K562 (cell line): ENCODE results near the gene ZNF85. TPM values are rescaled to one million over a fixed set of nuclear protein-coding genes. Genes with fewer than 3 reads are reported as not detected.

ENCODE experiments used
- ATAC-seq: fragments of 200-7000 bp; cut with Tn5 transposase; 3 replicates; pipeline ENCODE4 v1.9.1; 2020; ENCODE audit warnings: moderate library complexity
- BruUV-seq: library from RNA; stranded (reverse); fragments of 400-500 nt; replicated peaks from 2 replicates; lab custom pipeline; 2021; lab: Mats Ljungman, UMichigan
- CTCF ChIA-PET: fragments of 300-600 bp; formaldehyde crosslinking; extraction: SDS; loops from one replicate; lab custom pipeline; 2021; ENCODE audit warnings: low intra/inter-chr PET ratio; lab: Yijun Ruan, JAX
- POLR2A ChIA-PET: fragments of 300-600, 350-650 bp; sonication (Branson Sonifier 250); formaldehyde crosslinking; extraction: SDS; loops from one replicate; lab custom pipeline; 2021; ENCODE audit warnings: antibody characterized with exemption, inconsistent platforms; lab: Yijun Ruan, JAX
- DNase-seq, 4 experiments: peaks; one replicate each; pipeline versions ENCODE4 v3.0.0 to v3.0.0-alpha.2; 2011 to 2018; ENCODE audit warnings: low spot score in 3 of 4, mixed read lengths in 3 of 4; ENCODE audit errors: extremely low read depth in 1 of 4
- FAIRE-seq: peaks from 2 replicates; lab custom pipeline; 2011; peaks lifted over from hg19 to GRCh38; lab: Jason Lieb, UNC
- H2AFZ ChIP-seq: 2 replicates; pipeline ENCODE4 v1.6.0; 2011; ENCODE audit warnings: low read depth, low read length, control low read depth, inconsistent platforms
- H3K27ac ChIP-seq: fragments of 200-600 bp; 3 replicates; pipeline ENCODE4 v1.8.0; 2011; ENCODE audit warnings: low read depth, mild to moderate bottlenecking, control low read depth, inconsistent platforms, low read length, moderate library complexity, mixed read lengths; ENCODE audit errors: extremely low read depth
- H3K27me3 ChIP-seq, 2 experiments: fragments of 300-600 bp in 1 of 2; 2 replicates in 1 of 2; 3 replicates in 1 of 2; pipeline versions ENCODE4 v1.6.0 to v1.8.0; 2011; ENCODE audit warnings: inconsistent platforms in 2 of 2, low read length in 2 of 2, mild to moderate bottlenecking in 1 of 2, mixed read lengths in 1 of 2, moderate library complexity in 1 of 2; ENCODE audit not compliant: control insufficient read depth in 2 of 2, insufficient read depth in 2 of 2
- H3K36me3 ChIP-seq: fragments of 300-600 bp; 3 replicates; pipeline ENCODE4 v1.8.0; 2011; ENCODE audit warnings: mild to moderate bottlenecking, low read length, inconsistent platforms; ENCODE audit not compliant: control insufficient read depth, insufficient read depth
- H3K4me1 ChIP-seq, 2 experiments: fragments of 200-600 bp in 1 of 2; replicated peaks in 1 of 2; 2 replicates in 1 of 2; 3 replicates in 1 of 2; pipeline versions ENCODE4 v1.5.1 to v1.8.0; 2011; ENCODE audit warnings: inconsistent platforms in 2 of 2, low read length in 2 of 2, mild to moderate bottlenecking in 1 of 2, mixed read lengths in 1 of 2, moderate library complexity in 1 of 2; ENCODE audit not compliant: control insufficient read depth in 2 of 2, insufficient read depth in 2 of 2
- H3K4me2 ChIP-seq: 2 replicates; pipeline ENCODE4 v1.6.1; 2011; ENCODE audit warnings: low read length, control low read depth, inconsistent platforms, mixed read lengths; ENCODE audit not compliant: insufficient read depth
- H3K4me3 ChIP-seq: fragments of 200-600 bp; sonication (generic), shearing (Covaris generic); 2 replicates; pipeline ENCODE4 v1.5.1; 2016; ENCODE audit warnings: control low read depth, inconsistent platforms
- H3K79me2 ChIP-seq: fragments of 200-600 bp; 3 replicates; pipeline ENCODE4 v1.8.0; 2011; ENCODE audit warnings: low read length, inconsistent platforms; ENCODE audit not compliant: control insufficient read depth, insufficient read depth
- H3K9ac ChIP-seq, 2 experiments: 2 replicates each; pipeline versions ENCODE4 v1.6.0 to v1.6.1; 2011; ENCODE audit warnings: low read depth in 2 of 2, low read length in 2 of 2, control low read depth in 1 of 2, inconsistent platforms in 1 of 2, mild to moderate bottlenecking in 1 of 2, mixed read lengths in 1 of 2; ENCODE audit not compliant: insufficient read depth in 1 of 2
- H3K9me1 ChIP-seq: one replicate; pipeline ENCODE4 v1.6.0; 2011; ENCODE audit warnings: inconsistent platforms, mild to moderate bottlenecking, low read length, moderate library complexity; ENCODE audit not compliant: control insufficient read depth, insufficient read depth
- H3K9me3 ChIP-seq: replicated peaks from 2 replicates; pipeline ENCODE4 v1.5.1; 2011; ENCODE audit warnings: low read depth, low read length, inconsistent platforms; ENCODE audit not compliant: control insufficient read depth, insufficient read depth
- H4K20me1 ChIP-seq: replicated peaks from 2 replicates; pipeline ENCODE4 v1.6.1; 2011; ENCODE audit warnings: low read length, inconsistent platforms, mixed read lengths; ENCODE audit not compliant: control insufficient read depth, insufficient read depth
- GABPB2 ChIP-seq: fragments of 250-450 bp; sonication (Bioruptor Pico); conservative IDR thresholded peaks from 2 replicates; pipeline ENCODE4 v1.5.1; 2021; ENCODE audit warnings: mild to moderate bottlenecking
- GTF2A2 ChIP-seq: IDR thresholded peaks from 2 replicates; pipeline ENCODE4 v1.6.1; 2016; ENCODE audit warnings: mild to moderate bottlenecking, missing genetic modification characterization, missing compliant biosample characterization
- ID3 ChIP-seq, 2 experiments: fragments of 250-450 bp in 1 of 2; fragments of 450-650 bp in 1 of 2; sonication (Bioruptor Pico) in 1 of 2; IDR thresholded peaks; 2 replicates each; pipeline versions ENCODE4 v1.6.1 to v1.8.0; 2016 to 2021; ENCODE audit warnings: mild to moderate bottlenecking in 2 of 2, moderate library complexity in 2 of 2, missing compliant biosample characterization in 1 of 2, missing genetic modification characterization in 1 of 2
- NCOR1 ChIP-seq: fragments of 450-650 bp; IDR thresholded peaks from 2 replicates; pipeline ENCODE4 v1.6.1; 2016; ENCODE audit warnings: mild to moderate bottlenecking, moderate library complexity
- ZFP91 ChIP-seq: sonication (generic); formaldehyde crosslinking; IDR thresholded peaks from 2 replicates; pipeline ENCODE4 v1.8.0; 2022; ENCODE audit warnings: mild to moderate bottlenecking, missing genetic modification reagents
- ZNF217 ChIP-seq: sonication (generic); formaldehyde crosslinking; IDR thresholded peaks from 2 replicates; pipeline ENCODE4 v1.8.0; 2022; ENCODE audit warnings: mild to moderate bottlenecking, missing genetic modification reagents
- ZNF318 ChIP-seq, 2 experiments: fragments of 450-650 bp; IDR thresholded peaks; 2 replicates each; pipeline ENCODE4 v1.6.1; 2016; ENCODE audit warnings: mild to moderate bottlenecking in 2 of 2, borderline replicate concordance in 1 of 2, low read depth in 1 of 2, moderate library complexity in 1 of 2
- ZNF398 ChIP-seq: fragments of 250-450 bp; sonication (Bioruptor Pico); IDR thresholded peaks from 2 replicates; pipeline ENCODE4 v1.8.0; 2021; ENCODE audit warnings: moderate library complexity, mild to moderate bottlenecking, inconsistent platforms
- ZNF561 ChIP-seq: fragments of 450-650 bp; formaldehyde crosslinking; conservative IDR thresholded peaks from 2 replicates; pipeline ENCODE4 v1.4.0; 2020; ENCODE audit warnings: mild to moderate bottlenecking, moderate library complexity
- WGBS: fragments of 100-300 bp; shearing (Covaris generic); methylation state at CpG from one replicate; pipeline ENCODE4 v1.1.6; 2016; ENCODE audit warnings: low coverage, mixed read lengths; ENCODE audit not compliant: insufficient coverage; ENCODE audit errors: missing lambda C conversion rate; 5-methylcytosine and 5-hydroxymethylcytosine counted together
- in situ Hi-C: fragments of 300-500 bp; cut with MboI; formaldehyde crosslinking; loops from 4 replicates; pipeline ENCODE4 v1.15.0; 2018; ENCODE audit warnings: inconsistent platforms, mixed read lengths
- intact Hi-C: fragments of 100-400 bp; cut with micrococcal nuclease; formaldehyde crosslinking; loops from 2 replicates; pipeline ENCODE4 v1.14.2; 2022
- polyA plus RNA-seq, 8 experiments: library from polyadenylated mRNA; depleted of rRNA in 4 of 8; stranded (reverse) in 5 of 8; unstranded in 3 of 8; fragments of >200 nt; fragmentation: Nextera tagmentation in 2 of 8; fragmentation: Illumina TruSeq in 1 of 8; extraction: Ambion mirVana in 2 of 8; extraction: Trizol in 1 of 8; gene quantifications; 2 replicates each; pipeline versions ENCODE4 v1.2.1 to v1.2.3, GENCODE V29; 2011 to 2014; ENCODE audit warnings: inconsistent platforms in 1 of 8, missing spikeins in 1 of 8
- total RNA-seq, 7 experiments: library from RNA; depleted of rRNA in 6 of 7; stranded (reverse); fragments of >200 nt in 6 of 7; fragmentation: Illumina TruSeq in 2 of 7; extraction: Trizol in 2 of 7; gene quantifications; 2 replicates each; pipeline versions ENCODE4 v1.2.1 to v1.2.3, GENCODE V29; 2011 to 2021; ENCODE audit warnings: low replicate concordance in 1 of 7

ZNF85 gene
- total and polyA plus RNA-seq, 9 of the 15 experiments (the other 6 are each of a cell fraction or from before 2014, with no cell fraction given) = 0.41 to 1.7 (median 0.92) TPM

GRCh38 chr19:20969498-20969897 lies 46.4 kb downstream of the ZNF85 start:
- BruUV-seq = no TSS peak
- FAIRE-seq (no peak), DNase-seq (no peak), ATAC-seq (no peak)
- CTCF ChIA-PET = interaction anchor here (0.6 kb wide), 1 partner anchor 33 kb away, joined by 3 read pairs; no protein-coding TSS in a partner anchor
- H3K36me3 ChIP-seq = no peaks in the 10 kb centered on the region
- H3K4me2 ChIP-seq = no peak overlapping the region
- H3K9ac ChIP-seq = no peak overlapping the region
- in situ Hi-C loops = no loop called here
- H3K4me1 ChIP-seq = no peaks in the 10 kb centered on the region
- intact Hi-C loops = no loop called here
- H3K27ac ChIP-seq = no peak overlapping the region
- no peak overlapping the region for H3K4me3 ChIP-seq
- no peak overlapping the region for H2AFZ ChIP-seq
- no peaks in the 10 kb centered on the region for H3K79me2 ChIP-seq
- no peaks in the 10 kb centered on the region; the same call in 1 of the 2 replicates for H3K9me3 ChIP-seq
- WGBS = 0% methylated on average over 3 of the region's 3 CpGs
- POLR2A ChIA-PET = no interaction called here
- no peaks in the 10 kb centered on the region for H3K9me1 ChIP-seq
- no peaks in the 10 kb centered on the region for H4K20me1 ChIP-seq
- no peaks in the 10 kb centered on the region for H3K27me3 ChIP-seq
- no peak for TF ChIP-seq ZFP91 (CRISPR knock-in tag)
- no peak for TF ChIP-seq GTF2A2 (tag)
- TF ChIP-seq ZNF318 (IDR thresholded peaks at IDR 0.05; ENCODE audit: borderline replicate concordance in 1 of 2, low read depth in 1 of 2) = no peak
- TF ChIP-seq ZNF217 (CRISPR knock-in tag) = no peak
- no peak for TF ChIP-seq NCOR1
- TF ChIP-seq GABPB2 (CRISPR knock-in tag) = no peak
- no peak for TF ChIP-seq ZNF398 (CRISPR knock-in tag)
- TF ChIP-seq ZNF561 = no peak
- no peak for TF ChIP-seq ID3 (CRISPR knock-in tag; IDR thresholded peaks at IDR 0.05)
- no peak for TF ChIP-seq ID3 (tag; IDR thresholded peaks at IDR 0.05)
